Glutamatergic neuron (in vitro differentiated cells): ENCODE measurements around the gene TMEM87B. TPM values are rescaled to one million over a fixed set of nuclear protein-coding genes. Genes with fewer than 3 reads are reported as not detected.

Experiments
- DNase-seq: peaks from one replicate; pipeline ENCODE4 v3.0.0; 2022
- H3K27ac Mint-ChIP-seq: one replicate; pipeline ENCODE4 v1.8.0; 2020; ENCODE audit warnings: mild to moderate bottlenecking, mixed read lengths, inconsistent platforms; ENCODE audit not compliant: unreplicated experiment
- H3K27me3 Mint-ChIP-seq: one replicate; pipeline ENCODE4 v1.8.0; 2020; ENCODE audit warnings: mild to moderate bottlenecking, moderate library complexity, mixed read lengths, inconsistent platforms; ENCODE audit not compliant: unreplicated experiment
- H3K36me3 Mint-ChIP-seq: one replicate; pipeline ENCODE4 v1.8.0; 2020; ENCODE audit warnings: mild to moderate bottlenecking, mixed read lengths, inconsistent platforms; ENCODE audit not compliant: unreplicated experiment
- H3K4me1 Mint-ChIP-seq: one replicate; pipeline ENCODE4 v1.8.0; 2020; ENCODE audit warnings: mild to moderate bottlenecking, low read depth, mixed read lengths, inconsistent platforms; ENCODE audit not compliant: unreplicated experiment
- H3K4me3 Mint-ChIP-seq: one replicate; pipeline ENCODE4 v1.8.0; 2020; ENCODE audit warnings: mild to moderate bottlenecking, mixed read lengths, inconsistent platforms; ENCODE audit not compliant: unreplicated experiment
- H3K9me3 Mint-ChIP-seq: one replicate; pipeline ENCODE4 v1.8.0; 2020; ENCODE audit warnings: mild to moderate bottlenecking, moderate library complexity, mixed read lengths, inconsistent platforms; ENCODE audit not compliant: unreplicated experiment
- total RNA-seq: library from RNA; stranded (reverse); fragmentation: NEBNext Ultra II Directional; extraction: Animal tissue kit (Norgen Biotek cat#: 25700); gene quantifications from one replicate; pipeline ENCODE4 v1.2.1, GENCODE V29; 2021; ENCODE audit not compliant: unreplicated experiment
- TF ChIP-seq, protein P1 (sequence below): fragments of 200-600 bp; sonication (generic); IDR thresholded peaks from one replicate; pipeline ENCODE4 v1.5.0; 2021; ENCODE audit not compliant: partially characterized antibody, unreplicated experiment

TMEM87B gene
- total RNA-seq, 1 donor from 2014 or later: 8.6 TPM

DNA sequence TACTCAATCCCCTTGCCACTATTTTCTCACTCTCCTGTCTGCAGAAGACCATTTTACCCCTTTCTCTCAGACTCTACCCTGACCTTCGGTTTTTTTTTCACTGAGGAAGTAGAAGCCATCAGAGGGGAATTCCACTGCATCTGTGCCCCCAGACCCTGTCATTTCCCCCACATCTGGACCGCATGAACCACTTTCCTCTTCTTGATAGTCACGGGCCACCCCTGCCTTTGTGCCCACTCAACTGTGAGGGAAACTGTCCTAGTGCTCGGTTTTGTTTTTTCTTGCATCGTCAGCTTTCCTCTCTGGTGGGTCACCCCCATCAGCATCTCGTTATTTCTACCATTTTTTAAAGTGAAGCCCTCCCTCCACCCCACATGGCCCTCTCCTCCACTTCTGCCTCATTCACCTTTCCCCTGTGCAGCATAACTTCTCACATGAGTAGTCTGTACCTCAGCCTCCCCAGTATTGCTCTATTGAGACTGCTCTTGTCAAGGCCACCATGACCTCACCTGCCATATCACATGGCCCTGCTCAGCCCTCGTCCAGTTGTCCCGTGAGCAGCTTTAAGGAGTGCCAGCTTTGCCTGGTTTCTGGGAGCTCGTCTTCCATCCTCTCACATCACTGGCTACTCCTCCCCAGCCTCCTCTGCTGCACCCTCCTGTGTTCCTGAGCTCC lies 32.4 kb downstream of the TMEM87B start:
- Mint-ChIP-seq H3K36me3 (peaks cover 28% of the 10 kb centered on the region), H3K27ac (no peak overlapping the region), H3K27me3 (peaks cover 3% of the 10 kb centered on the region), H3K4me1 (no peaks in the 10 kb centered on the region), H3K9me3 (no peaks in the 10 kb centered on the region), H3K4me3 (no peak overlapping the region)
- TF ChIP-seq, protein P1, sequence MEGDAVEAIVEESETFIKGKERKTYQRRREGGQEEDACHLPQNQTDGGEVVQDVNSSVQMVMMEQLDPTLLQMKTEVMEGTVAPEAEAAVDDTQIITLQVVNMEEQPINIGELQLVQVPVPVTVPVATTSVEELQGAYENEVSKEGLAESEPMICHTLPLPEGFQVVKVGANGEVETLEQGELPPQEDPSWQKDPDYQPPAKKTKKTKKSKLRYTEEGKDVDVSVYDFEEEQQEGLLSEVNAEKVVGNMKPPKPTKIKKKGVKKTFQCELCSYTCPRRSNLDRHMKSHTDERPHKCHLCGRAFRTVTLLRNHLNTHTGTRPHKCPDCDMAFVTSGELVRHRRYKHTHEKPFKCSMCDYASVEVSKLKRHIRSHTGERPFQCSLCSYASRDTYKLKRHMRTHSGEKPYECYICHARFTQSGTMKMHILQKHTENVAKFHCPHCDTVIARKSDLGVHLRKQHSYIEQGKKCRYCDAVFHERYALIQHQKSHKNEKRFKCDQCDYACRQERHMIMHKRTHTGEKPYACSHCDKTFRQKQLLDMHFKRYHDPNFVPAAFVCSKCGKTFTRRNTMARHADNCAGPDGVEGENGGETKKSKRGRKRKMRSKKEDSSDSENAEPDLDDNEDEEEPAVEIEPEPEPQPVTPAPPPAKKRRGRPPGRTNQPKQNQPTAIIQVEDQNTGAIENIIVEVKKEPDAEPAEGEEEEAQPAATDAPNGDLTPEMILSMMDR: no peak
- DNase-seq: no peak

DNA sequence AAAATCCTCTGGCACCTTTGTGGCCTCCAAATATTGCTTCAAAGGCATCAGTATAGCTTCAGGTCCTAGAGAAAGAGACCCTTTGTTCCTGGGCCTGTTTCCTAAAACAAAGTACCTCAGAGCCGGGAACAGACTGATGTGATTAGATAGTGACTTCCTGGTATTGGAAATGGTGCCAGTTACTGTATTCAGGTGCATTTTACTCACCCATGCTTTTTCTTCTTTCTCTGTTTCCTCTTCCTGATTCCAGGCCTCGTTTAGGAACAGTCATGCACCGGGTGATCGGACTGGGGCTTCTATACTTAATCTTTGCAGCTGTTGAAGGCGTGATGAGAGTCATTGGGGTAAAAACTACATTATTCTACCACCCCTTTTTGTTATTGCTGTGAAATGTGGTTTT lies 34.3 kb downstream of the TMEM87B start:
- Mint-ChIP-seq H3K27ac (no peak overlapping the region), H3K4me3 (no peak overlapping the region), H3K4me1 (no peaks in the 10 kb centered on the region), H3K9me3 (no peaks in the 10 kb centered on the region), H3K27me3 (peaks cover 3% of the 10 kb centered on the region), H3K36me3 (peaks cover 14% of the 10 kb centered on the region)
- no peak for DNase-seq
- TF ChIP-seq, protein P1: no peak

DNA sequence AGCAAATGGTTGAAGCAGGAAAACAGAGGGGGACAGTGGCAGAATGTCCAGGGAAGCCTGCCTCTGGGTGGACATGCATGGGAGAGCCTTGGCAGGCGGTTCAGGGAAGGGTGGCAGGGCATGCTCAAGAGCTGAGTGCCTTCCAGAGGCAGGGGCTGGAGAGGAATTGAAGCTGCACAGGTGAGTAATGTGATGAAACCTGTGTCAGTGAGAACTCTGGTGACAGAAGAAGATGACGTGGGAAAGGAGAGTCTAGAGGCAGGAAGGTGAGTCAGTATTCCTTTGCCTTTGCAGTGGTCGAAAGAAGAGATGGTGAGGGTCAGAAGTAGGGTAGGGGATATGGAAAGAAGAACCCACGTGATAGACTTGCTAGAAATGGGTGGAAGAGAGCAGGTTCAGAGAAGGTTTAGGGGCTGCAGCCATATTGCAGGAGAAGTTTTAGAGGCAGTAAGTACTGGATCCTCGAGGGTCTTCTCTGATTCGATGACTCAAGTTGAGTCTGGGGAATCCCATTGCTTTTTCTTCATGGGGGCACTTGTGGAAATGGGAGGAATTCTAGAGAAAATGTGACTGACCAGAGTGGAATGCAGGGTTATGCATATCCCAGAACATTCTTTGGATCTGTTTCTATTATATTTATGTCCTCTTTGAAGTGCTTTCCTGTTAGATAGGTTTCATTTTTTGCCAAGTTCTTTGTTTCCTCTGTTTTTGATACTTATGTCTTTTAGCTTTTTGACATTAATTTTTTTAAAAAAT lies 37.4 kb downstream of the TMEM87B start:
- Mint-ChIP-seq H3K27ac (no peak overlapping the region), H3K4me3 (no peak overlapping the region), H3K27me3 (peaks cover under 1% of the 10 kb centered on the region), H3K4me1 (no peaks in the 10 kb centered on the region), H3K36me3 (peaks cover under 1% of the 10 kb centered on the region), H3K9me3 (no peaks in the 10 kb centered on the region)
- no peak for DNase-seq
- TF ChIP-seq, protein P1: no peak

DNA sequence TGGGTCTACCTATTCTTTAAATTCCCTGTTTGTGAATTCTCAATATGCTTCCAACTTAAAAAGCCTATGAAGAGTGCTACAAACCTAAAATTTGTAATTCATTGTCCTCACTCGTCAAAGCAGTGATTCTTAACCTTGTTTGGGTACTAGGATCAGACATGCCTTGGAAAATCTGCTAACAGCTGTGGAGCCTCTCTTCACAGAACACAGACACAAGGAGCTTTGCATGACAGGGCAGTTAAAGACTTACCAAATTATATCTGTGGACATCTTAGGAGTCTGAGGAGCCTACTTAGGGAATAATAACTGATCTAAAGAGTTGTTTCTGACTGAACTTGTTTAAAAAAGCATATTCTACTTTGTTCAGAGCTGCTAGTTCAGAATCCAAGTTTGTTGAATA lies 38.1 kb downstream of the TMEM87B start:
- H3K36me3 Mint-ChIP-seq: no peaks in the 10 kb centered on the region
- H3K27ac Mint-ChIP-seq: no peak overlapping the region
- DNase-seq: no peak
- no peaks in the 10 kb centered on the region for H3K9me3 Mint-ChIP-seq
- H3K4me3 Mint-ChIP-seq: no peak overlapping the region
- TF ChIP-seq, protein P1: no peak
- H3K4me1 Mint-ChIP-seq: no peaks in the 10 kb centered on the region
- H3K27me3 Mint-ChIP-seq: no peaks in the 10 kb centered on the region

DNA sequence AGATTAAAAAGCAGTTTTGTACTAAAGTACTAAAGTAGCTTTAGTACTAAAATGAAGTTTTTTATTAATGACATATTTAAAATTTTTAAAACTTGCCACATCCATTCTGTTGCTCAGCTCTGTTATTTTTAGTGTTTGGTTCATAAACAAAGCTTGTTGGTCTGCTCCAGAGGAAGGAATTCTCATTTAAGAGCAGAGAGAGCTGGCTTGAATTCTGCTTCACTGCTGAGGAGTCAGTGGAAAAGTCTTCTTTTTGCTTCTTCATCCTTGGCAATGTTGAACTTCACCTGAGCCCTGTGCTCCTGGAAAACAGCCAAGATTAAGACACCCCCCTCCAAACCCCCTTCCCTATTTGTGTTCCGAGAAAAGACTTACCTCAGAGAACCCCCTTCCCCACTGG lies 40.6 kb downstream of the TMEM87B start:
- Mint-ChIP-seq H3K27me3 (no peaks in the 10 kb centered on the region), H3K4me1 (no peaks in the 10 kb centered on the region), H3K4me3 (no peak overlapping the region), H3K27ac (no peak overlapping the region), H3K9me3 (no peaks in the 10 kb centered on the region), H3K36me3 (peaks cover 5% of the 10 kb centered on the region)
- DNase-seq: no peak
- TF ChIP-seq, protein P1: no peak
